ENCODE results near the gene ADIPOQ. TPM values are rescaled to one million over a fixed set of nuclear protein-coding genes. Genes with fewer than 3 reads are reported as not detected.

The ADIPOQ gene
- total RNA-seq, 1 experiment from 2014 or later: not detected

DNA sequence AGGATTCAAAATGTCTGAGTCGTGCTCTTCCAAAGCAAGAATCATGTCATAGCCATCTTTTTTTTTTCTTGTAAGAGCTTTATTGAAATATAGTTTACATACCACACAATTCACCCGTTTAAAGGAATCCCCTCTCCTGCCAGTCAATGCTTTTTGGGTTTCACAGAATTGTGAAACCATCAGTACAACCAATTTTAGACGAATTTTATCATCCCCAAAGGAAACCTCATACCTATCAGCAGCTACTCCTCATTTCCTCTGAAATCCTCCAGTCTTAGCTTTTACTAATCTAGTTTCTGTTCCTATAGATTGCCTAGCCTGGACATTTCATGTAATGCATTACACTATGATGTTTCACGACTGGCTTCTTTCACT is 39.6 kb downstream of the ADIPOQ start:
- TF ChIP-seq, protein P1, sequence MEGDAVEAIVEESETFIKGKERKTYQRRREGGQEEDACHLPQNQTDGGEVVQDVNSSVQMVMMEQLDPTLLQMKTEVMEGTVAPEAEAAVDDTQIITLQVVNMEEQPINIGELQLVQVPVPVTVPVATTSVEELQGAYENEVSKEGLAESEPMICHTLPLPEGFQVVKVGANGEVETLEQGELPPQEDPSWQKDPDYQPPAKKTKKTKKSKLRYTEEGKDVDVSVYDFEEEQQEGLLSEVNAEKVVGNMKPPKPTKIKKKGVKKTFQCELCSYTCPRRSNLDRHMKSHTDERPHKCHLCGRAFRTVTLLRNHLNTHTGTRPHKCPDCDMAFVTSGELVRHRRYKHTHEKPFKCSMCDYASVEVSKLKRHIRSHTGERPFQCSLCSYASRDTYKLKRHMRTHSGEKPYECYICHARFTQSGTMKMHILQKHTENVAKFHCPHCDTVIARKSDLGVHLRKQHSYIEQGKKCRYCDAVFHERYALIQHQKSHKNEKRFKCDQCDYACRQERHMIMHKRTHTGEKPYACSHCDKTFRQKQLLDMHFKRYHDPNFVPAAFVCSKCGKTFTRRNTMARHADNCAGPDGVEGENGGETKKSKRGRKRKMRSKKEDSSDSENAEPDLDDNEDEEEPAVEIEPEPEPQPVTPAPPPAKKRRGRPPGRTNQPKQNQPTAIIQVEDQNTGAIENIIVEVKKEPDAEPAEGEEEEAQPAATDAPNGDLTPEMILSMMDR (conservative IDR thresholded peaks at IDR 0.05): no peak
- H3K27ac ChIP-seq (ENCODE audit: insufficient read length, low read depth, low read length): no peak overlapping the region

More for the DNA sequence above, 39.6 kb downstream of the ADIPOQ start:
- Histone ChIP-seq H3K18ac (ENCODE audit: insufficient read length, low read depth, low read length) (no peak overlapping the region), H3T11ph (ENCODE audit: low read length) (no peak overlapping the region), H3K56ac (ENCODE audit: insufficient read length, low read depth, low read length) (no peak overlapping the region), H3K23ac (ENCODE audit: insufficient read length, low read depth, low read length) (no peak overlapping the region), H3K9me3 (ENCODE audit: control insufficient read depth, low read depth, low read length) (no peaks in the 10 kb centered on the region), H4K20me1 (ENCODE audit: control insufficient read depth, insufficient read depth, insufficient read length) (no peaks in the 10 kb centered on the region), H3K79me1 (ENCODE audit: insufficient read depth, low read depth, low read length, poor library complexity, severe bottlenecking) (no peaks in the 10 kb centered on the region), H2BK15ac (ENCODE audit: low read depth, low read length) (no peak overlapping the region), H4K91ac (ENCODE audit: insufficient read length, low read depth, low read length) (no peak overlapping the region), H3K9ac (ENCODE audit: extremely low read depth, insufficient read length, low read length) (no peak overlapping the region), H3K79me2 (ENCODE audit: insufficient read depth, low read length) (no peaks in the 10 kb centered on the region), H3K23me2 (ENCODE audit: insufficient read length, low read depth, low read length, poor library complexity, severe bottlenecking) (no peaks in the 10 kb centered on the region), H2BK20ac (ENCODE audit: low read depth, low read length, poor library complexity, severe bottlenecking) (no peak overlapping the region), H3K4me2 (ENCODE audit: insufficient read depth, insufficient read length, low read length) (no peak overlapping the region), H3K14ac (ENCODE audit: insufficient read depth, low read length) (no peak overlapping the region), H2BK5ac (ENCODE audit: insufficient read length, low read length) (no peak overlapping the region), H3K27me3 (ENCODE audit: insufficient read depth, low read length) (no peaks in the 10 kb centered on the region), H4K8ac (replicated peaks; ENCODE audit: insufficient read length, low read depth, low read length) (no peak overlapping the region), H2AK5ac (ENCODE audit: insufficient read length, low read length) (no peak overlapping the region), H2AFZ (ENCODE audit: low read length) (no peak overlapping the region), H4K5ac (ENCODE audit: insufficient read length, low read depth, low read length) (no peak overlapping the region), H2BK120ac (ENCODE audit: low read depth, low read length, poor library complexity, severe bottlenecking) (no peak overlapping the region), H3K4ac (ENCODE audit: low read depth, low read length) (no peak overlapping the region), H2BK12ac (ENCODE audit: insufficient read length, low read depth, low read length) (no peak overlapping the region), H3K4me1 (ENCODE audit: insufficient read depth, low read length) (no peaks in the 10 kb centered on the region)
- Mint-ChIP-seq H3K4me1 (peaks cover 34 to 42% of the 10 kb centered on the region in 2 experiments), H3K9me3 (peaks cover 7% of the 10 kb centered on the region in 2 experiments), H3K36me3 (ENCODE audit: insufficient read depth in 1 of 3, low read depth in 3 of 3) (peaks cover 1 to 7% (median 3%) of the 10 kb centered on the region in 3 experiments; a peak in 6 of 7 replicates), H3K27me3 (ENCODE audit: low read depth) (no peaks in the 10 kb centered on the region), H3K27ac (no peak overlapping the region), H3K4me3 (no peak overlapping the region)
- WGBS (ENCODE audit: extremely low coverage, insufficient read length, low lambda C conversion rate): no CpG with 5 or more reads among the region's 4 CpGs
- no peak for DNase-seq

Measured in H9 (cell line).